Activated CD8-positive, alpha-beta memory T cell treated with anti-CD3 and anti-CD28 coated beads, Interleukin-2, amount 50 U/mL, for 24 hours (primary cell): ENCODE measurements around the gene TRIP6.
"Not testable (repeated sequence)": the region's sequence is repeated elsewhere in the genome, so short reads cannot be mapped to it uniquely, and the experiment has no call there.

ENCODE experiments used
- DNase-seq: peaks from one replicate; pipeline ENCODE4 v3.0.0-alpha.2; 2020; ENCODE audit errors: extremely low read depth

TRIP6 gene

GRCh38 chr7:100914208-100914878 lies 47.2 kb downstream of the TRIP6 start:
- no peak for DNase-seq

DNA sequence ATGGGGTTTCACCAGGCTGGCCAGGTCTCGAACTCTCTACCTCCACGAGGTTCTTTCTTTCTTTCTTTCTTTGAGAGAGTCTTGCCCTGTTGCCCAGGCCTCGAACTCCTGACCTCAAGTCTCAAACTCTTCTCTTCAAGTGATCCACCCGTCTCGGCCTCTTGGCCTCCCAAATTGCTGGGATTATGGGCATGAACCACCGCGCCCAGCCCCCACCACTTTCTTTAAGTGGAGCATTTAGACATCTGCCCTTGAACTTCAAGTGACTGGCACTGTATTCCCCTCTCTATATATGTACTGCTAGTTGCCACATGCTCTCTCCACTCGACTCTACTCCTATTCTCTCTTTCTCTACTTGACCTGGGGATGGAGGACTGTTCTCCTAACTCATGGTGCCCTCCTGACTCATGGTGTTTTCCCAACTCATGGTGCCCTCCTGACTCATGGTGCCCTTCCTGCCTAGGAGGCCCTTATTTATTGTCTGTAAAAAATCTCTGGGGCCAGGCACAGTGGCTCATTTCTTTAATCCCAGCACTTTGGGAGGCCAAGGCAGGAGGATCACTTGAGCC lies 47.8 kb downstream of the TRIP6 start:
- no peak for DNase-seq

DNA sequence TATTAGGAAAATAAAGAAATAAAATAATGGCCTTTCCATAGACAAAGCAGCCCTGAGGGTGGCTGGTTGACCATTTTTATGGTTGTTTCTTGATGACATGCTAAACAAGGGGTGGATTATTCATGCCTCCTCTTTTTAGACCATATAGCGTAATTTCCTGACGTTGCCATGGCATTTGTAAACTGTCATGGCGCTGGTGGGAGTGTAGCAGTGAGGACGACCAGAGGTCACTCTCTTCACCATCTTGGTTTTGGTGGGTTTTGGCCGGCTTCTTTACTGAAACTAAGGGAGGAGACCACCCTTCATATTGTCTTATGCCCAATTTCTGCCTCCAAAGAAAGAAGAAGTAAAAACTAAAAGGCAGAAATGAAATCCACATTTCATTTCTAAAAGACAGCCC lies 52.1 kb downstream of the TRIP6 start:
- not testable (repeated sequence) for DNase-seq

GRCh38 chr7:100919779-100920437 lies 52.7 kb downstream of the TRIP6 start:
- not testable (repeated sequence) for DNase-seq

DNA sequence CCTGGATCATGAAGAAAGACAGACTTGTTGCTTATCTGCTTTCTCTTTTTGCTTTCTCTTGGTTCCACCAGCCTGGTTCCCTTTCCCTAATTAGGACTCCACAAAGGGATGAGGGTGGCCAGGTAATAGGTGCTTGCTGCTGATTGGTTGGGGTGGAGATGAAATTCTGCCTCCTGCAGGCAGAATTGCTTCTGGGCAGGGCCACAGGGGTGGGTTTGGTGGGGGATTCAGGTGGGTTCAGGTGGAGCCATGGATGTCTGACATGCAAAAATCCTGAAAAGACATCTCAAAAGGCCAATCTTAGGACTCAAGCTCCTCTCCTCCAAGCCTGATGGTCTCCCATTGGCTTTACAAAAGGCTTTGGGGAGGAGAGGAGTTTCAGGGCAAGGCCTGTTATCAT lies 53.9 kb downstream of the TRIP6 start:
- DNase-seq, result no peak
